Renal cortical epithelial cell (primary cell): Measurements from ENCODE around the gene SMARCC1. TPM values are rescaled to one million over a fixed set of nuclear protein-coding genes. Genes with fewer than 3 reads are reported as not detected.
A peak's percentile ranks its signal among the peaks of the same experiment; 100 is the strongest.

ENCODE experiments used
- DNase-seq: peaks from one replicate; pipeline ENCODE4 v3.0.0-alpha.2; 2011; ENCODE audit warnings: low read depth
- total RNA-seq: library from RNA; depleted of rRNA; stranded (reverse); fragments of >200 nt; gene quantifications from 2 replicates; pipeline ENCODE4 v1.2.3, GENCODE V29; 2014

Gene SMARCC1
- total RNA-seq, 1 donor from 2014 or later: 82.9 TPM

DNA sequence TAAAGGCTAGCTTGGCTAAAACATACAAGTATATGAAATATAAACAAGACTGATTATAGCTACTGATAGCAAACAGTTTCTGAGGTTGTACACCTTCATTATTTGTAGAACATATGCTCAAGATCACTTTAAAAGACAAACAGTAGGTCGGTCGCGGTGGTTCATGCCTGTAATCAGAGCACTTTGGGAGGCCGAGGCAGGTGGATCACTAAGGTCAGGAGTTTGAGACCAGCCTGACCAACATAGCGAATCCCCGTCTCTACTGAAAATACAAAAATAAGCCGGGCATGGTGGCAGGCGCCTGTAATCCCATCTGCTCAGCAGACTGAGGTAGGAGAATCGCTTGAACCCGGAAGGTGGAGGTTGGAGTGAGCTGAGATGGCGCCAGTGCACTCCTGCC, 80.3 kb downstream of the SMARCC1 start:
- no peak for DNase-seq

DNA sequence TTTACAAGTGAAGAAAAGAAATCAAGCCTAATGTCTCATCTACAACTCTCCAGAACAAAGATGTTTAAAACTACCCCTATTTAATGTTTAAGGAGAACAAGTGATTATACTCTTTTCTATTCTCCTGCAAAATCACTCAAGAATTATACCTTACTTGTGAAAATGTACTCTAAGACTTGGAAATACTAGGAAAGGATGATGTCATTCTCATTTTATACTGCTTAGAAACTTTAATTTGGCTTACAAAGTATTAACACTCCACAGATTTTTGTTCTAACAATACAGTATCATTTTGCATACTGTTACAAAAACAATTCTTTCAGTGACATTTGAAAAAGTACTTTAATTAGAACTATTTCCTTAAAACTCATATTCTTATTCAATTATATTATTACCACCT, 89.5 kb downstream of the SMARCC1 start:
- DNase-seq: no peak

DNA sequence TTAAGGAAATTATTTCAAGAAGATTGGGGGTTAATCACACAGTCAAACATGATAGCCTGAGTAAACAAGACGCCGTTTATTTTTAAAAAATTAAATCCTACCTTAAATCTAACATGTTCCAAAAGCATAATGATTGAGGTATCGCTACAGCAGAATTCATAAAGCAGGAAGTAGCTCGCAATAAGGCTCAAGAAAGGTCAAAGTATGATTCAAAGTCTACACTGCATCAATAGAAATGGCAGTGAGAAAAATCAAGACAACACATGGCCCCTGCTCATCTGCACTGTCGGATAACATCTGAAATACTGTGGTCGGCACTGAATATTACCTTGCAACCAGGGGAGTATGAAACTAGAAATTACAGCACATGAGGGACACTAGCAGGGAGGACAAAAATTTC, 93.2 kb downstream of the SMARCC1 start:
- DNase-seq: no peak

DNA sequence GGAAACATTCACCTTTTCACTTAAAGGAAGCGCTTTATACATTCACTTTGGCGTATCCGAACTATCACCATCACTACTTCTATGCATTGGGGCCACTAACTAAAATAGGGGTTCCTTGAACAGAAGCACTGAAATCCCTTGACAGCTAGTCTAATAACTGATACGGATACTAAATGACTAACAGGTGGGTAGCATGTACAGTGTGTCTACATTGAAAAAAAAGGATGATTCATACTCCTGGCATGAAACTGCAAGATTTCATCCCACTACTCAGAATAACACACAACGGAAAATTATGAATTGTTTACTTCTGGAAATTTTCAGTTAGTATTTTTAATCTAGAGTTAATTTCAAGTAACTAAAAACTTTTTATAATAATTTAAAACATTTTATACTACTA, 96.7 kb downstream of the SMARCC1 start:
- DNase-seq: peak; percentile 13

DNA sequence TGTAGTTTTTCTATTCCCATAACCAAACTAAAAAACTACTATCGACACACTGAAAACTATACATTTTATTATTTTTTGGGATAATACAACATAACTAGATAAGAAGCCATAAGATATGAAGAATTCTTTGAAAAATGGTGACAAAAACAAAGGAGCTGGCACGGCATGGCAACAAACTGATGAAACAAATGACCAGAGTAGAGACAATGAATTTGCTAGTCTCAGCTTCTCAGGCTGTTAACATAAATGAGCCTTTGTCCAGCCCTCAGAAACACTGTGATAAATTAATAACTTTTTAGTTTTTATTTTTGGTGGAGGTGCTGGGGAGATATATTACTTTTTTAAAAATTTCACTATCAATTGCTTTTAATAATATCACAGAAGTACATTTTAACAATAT, 100.7 kb downstream of the SMARCC1 start:
- DNase-seq: no peak

DNA sequence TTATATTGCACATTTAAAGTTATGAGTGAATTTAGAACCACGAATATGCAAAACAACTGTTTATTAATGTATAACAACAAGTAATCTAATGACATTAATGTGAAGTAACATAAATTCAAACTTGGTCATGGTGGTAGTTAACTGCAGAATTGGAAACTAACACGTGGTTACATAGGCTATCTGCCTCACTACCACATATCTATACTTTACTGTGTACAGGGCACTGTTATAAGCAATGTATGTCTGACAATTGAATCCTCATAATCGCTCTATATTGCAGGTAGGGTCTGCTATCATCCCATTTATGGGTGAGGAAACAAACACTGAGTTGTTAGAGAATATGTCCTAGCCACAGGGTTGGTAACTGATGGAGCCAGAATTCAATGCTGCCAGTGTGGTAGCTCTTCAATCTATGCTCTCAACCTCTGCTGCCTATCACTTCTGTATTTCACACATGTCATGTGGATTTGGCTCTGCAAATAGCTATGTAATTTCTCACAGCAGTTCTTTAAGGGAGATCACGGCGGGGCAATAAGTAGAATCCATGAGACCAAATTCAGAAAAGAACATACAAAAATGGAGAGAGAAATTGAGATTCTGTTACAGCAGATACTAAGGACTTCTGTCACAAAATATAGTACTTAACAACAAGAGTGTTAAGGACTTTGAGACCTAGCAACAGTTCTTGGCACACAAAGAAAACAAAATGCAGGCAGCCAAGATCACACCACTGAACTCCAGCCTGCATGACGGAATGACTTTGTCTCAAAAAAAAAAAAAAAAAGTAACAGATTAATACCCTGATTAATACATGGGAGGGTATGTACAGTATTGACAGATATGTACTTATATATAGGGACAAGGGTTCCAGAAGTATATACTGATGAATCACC, 103.0 kb downstream of the SMARCC1 start:
- no peak for DNase-seq

DNA sequence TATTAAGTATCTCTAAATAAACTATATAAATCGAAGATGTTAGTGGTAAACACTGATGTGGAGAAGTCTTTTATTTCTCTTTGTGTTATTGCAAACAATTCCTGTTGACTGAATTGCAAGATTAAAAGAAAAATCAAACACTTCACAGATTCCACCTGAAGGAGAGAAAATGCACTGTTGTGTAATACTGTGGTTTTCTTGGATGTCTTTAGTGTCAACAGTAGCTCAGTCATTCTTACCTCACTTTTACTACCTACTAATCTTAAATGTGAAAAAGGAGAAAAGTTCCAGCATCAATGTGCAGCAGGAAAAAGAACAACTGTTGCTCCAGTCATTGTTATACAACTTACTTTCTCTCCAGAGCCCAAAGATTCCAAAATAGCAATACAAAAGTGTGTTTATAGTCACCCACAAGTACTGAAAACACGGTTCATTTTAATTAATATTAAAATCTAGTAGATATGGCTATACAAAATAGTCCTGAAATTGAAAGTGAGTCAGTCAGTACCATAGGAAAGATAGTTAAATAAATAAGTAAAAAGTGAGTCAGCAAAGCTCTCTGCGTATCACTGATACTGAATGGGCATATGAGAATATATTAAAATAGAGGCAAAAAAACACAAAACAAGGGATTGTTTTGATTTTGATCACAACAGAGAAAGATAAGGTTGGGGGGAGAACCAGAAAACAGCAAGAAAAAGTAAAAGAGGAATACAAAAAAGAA, 112.5 kb downstream of the SMARCC1 start:
- peak; percentile 82 for DNase-seq

DNA sequence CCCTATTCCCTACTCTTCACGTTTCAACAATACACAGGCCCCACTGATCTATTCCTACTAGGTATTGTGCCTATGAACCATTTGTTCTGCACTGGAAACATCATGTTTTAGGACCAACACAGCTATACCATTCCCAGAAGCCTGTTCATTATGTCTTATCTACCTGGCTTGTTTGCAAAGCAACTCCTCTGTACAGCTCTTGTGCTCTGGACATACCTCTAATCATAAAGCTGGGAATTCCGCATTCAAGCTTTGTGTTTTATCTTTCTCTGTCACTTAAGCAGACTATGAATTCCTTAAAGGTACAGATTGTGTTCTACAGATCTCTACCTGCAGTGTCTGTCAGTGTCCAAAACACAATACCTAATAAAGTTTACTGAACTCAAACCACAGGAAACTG, 115.6 kb downstream of the SMARCC1 start:
- DNase-seq: no peak

DNA sequence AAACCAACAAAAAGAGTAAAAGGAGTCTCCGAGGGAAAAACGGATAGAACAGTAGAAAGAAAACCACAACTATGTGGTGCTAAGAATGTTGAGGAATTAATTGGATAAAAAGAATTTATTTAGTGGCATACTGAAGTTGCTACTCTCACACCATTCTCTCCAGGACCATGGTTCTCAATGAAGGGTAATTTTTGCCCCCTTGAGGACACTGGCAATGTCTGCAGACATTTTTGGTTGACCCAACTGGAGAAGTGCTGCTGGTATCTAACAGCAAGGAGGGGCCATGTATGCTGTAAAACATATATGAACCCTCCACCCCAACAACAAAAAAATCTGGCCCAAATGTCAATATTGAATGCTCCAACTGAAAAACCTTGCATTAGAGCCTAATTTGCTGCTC, 117.2 kb downstream of the SMARCC1 start:
- no peak for DNase-seq

DNA sequence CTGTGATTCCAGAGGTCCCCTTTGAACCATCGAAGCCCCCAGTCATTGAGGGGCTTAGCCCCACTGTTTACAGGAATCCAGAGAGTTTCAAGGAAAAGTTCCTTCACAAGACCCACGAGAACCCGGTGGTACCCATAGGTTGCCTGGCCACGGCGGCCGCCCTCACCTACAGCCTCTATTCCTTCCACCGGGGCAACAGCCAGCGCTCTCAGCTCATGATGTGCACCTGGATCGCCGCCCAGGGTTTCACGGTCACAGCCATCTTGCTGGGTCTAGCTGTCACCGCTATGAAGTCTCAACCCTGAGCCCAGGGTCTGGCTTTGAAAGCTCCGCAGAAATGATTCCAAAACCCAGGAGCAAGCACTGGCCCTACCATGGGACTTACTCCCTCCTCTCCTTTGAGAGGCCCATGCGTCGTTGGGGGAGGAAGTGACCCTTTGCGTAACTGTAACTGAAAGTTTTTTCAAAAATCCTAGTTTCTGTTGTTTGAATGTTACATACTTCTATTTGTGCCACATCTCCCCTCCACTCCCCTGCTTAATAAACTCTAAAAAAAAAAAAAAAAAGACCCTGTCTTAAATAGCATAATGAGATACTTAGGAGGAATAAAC, 118.0 kb downstream of the SMARCC1 start:
- DNase-seq: no peak

DNA sequence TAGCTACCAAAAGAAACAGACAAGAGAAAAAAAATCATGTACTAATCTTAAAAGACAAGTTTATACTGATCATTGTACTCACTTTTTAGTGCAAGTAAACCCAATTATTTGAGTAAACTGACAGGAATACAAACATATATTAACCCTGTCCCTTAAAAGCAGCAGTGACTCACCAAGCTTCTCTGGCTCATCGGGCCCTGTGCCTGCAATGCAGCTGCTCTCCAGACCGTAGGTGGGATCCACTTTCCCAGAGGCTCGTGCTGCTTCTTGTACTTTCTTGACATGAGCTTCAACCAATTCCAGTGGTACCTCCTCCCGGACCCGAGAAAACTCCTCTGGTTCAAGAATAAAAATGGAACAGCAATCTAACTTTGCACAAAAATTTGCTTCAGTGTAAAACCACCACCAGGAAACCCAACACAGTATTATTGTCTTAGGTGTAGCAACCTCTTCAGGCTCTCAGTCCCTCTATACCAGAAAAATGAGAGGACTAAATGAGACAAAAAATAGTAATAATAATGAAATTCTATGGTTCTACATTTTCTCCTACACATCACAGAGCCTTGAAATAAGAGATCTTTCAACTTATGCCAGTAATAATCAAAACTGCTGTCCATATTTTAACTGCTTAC, 120.5 kb downstream of the SMARCC1 start:
- peak; percentile 68 for DNase-seq

DNA sequence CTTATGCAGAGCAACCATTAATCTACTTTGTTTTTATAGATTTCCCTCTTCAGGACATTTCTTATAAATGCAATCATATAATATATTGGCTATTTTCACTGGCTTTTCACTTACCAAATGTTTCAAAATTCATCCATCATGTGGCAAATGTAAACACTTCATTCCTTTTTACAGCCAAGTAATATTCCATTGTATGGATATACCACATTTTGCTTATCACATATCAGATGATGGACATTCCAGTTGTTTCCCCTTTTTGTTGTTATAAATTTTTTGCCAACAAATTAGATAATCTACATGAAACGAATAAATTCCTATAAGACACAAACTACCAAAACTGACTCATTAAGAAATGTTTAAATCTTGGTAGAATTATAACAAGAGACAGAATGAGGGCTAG, 123.2 kb downstream of the SMARCC1 start:
- no peak for DNase-seq

DNA sequence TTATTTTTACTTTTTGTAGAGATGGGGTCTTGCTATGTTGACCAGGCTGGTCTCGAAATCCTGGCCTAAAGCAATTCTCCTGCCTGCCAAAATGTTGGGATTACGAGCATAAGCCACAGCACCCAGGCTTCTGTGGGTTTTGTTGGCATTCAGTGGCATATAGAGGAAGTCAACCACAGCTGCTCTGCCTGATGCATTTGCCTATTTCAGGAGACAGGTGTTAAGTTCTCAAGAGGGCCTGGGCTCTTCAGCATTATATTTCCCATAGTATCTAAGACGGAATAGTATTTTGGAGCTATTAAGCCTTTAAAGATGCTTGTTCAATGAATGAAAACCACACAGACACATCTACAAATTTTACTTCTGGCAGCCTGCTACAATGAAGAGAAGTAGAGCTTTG, 129.6 kb downstream of the SMARCC1 start:
- DNase-seq: no peak

DNA sequence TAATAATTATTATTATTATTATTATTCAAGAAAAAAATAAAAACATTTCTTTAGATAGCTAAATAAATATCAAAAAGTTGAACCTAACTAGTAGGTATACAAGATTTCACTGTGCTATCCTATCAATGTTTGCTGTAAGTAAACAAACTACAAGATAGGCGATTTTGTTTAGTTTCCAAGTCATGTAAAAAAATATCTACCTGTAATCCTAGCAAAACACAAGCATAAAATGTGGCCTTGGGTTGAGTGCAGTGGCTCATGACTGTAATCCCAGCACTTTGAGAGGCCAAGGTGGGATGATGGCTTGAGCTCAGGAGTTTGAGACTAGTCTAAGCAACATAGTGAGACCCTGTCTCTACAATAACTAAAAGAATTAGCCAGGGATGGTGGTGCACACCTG, 131.4 kb downstream of the SMARCC1 start:
- DNase-seq: no peak

DNA sequence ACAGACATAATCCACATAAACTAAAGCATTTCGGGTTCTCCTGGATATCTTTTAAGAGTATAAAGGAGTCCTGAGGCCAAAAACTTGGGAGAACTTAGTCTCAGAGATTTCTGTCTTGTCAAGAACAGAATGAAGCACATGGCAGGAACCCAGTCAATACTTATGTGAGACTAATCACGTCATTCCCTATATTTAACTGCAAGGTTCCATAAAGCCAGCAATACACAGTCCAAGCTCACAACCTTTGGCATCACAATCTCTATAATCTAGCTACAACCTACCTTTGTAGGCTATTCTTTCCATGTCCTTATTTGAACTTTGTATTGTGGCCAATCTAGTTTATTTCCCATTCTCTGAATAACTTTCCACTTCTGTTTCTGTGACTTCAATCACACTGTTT, 134.1 kb downstream of the SMARCC1 start:
- no peak for DNase-seq

DNA sequence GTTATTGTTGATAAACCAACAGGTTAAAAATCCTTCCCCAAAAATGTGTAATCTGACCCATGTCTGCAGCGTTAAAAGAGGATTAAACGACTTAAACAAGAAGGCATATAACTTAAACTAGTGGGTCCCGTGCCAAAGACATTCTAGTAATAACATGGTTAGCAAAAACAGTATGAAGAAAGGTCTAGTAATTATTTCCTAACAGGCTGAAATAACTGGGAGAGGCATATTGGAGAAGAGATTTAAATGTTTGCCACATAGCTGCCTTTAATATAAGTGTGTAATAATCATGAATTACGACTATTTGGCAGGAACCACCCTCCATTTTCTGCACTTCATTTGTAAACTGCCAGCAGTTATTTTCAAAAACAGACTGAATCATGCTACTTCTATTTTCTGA, 135.3 kb downstream of the SMARCC1 start:
- DNase-seq: no peak

DNA sequence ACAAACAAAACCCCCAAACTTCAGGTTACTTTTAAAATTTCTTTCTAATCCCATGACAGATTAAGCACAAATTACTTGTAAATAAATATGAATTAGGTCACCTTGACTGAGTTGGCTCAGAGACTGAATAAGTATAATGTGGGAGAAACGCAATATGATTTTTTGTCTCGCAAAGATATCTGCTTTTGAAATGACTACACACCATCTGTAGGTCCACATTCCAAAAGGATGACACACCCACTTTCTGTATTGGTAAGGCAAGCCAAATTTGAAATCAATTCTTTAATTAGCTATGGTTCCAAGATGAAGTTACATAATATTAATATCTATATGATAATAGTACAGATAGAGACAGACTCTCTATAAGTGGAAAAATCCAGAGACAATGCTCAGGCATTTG, 136.1 kb downstream of the SMARCC1 start:
- no peak for DNase-seq

DNA sequence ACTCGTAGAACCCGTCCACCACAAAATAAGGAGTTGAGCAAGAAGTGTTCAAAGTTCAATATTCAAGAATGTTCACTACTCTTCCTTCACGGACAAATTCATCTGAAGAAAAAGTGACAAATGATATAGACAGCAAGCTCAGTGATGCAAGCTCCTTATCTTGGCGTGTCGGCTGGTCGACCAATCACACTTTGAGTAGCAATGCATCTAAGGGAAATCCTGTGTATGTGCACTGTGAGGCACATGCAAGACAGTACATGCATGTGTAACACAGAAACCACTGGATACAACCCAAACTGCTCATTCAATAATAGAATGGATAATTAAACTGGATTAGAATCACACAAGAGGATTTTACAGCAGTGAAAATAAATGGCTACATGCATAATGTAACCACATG, 138.6 kb downstream of the SMARCC1 start:
- DNase-seq: no peak

DNA sequence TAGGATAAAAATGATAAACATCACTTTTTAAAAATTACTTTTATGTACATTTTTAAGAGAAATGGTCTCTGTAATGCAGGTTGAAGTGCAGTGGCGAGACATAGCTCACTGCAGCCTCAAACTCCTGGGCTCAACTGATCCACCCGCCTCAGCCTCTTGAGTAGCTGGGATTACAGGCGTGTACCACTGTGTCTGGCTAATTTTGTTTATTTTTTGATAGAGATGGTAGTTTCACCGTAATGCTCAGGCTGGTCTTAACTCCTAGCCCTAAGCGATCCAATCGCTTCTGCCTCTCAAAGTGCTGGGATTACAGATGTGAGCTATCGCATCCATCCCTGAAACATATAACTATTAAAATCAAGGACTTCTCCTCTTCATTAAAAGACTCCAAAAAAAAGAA, 140.0 kb downstream of the SMARCC1 start:
- no peak for DNase-seq

DNA sequence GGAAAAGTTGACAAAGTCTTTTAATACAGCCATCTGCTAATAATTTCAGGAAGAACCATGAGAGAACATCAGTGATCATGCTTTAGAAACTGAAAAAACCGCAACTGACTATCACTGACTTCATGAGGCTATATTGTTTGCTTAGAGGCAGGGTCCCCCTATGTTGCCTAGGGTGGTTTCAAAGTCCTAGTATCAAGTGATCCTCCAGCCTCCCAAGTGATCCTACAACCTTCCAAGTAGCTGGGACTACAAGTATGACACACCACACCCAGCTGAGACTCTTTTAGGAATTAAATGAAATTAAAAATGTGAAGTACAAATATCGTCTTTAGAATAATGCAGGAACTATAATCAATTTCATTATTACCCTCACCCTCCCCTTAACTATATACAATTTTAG, 144.8 kb downstream of the SMARCC1 start:
- no peak for DNase-seq

DNA sequence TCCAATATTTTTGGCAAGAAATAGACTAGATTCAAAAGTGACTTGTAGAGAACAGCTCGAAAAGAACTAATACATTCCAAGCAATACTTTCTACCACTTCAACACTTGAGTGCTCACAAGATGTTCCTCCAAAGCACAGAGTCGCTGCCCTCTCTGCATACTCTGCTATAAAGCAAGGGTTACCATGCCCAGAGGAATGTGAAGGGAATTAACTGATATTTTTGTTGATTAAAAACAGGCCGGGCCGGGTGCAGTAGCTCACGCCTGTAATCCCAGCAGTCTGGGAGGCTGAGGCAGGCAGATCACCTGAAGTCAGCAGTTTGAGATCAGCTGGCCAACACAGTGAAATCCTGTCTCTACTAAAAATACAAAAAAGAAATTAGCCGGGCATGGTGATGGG, 145.5 kb downstream of the SMARCC1 start:
- DNase-seq: no peak

DNA sequence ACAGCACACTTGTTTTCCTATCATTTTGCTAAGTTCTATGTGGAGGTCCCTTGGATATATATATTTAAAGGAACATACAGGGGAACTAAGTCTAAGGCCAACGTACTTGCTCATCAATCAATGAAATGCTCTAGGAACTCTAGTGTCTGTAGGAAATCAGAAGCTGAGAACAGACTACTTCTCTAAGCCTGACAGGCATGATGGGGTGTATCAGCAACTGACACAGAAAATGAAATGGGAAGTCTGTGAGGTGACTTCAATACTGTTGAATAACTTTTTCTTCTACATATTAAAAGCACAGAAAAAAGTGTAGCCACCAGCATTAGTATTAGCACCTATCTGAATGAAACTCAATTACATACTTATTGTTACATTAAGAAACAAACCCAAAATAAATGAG, 146.2 kb downstream of the SMARCC1 start:
- DNase-seq: no peak
